VCaP (cell line): ENCODE data around the gene ACTRT1.

Experiments used
- H3K27ac ChIP-seq: fragments of 450-650 bp; 2 replicates; pipeline ENCODE4 v1.5.1; 2017
- TF ChIP-seq, protein P1 (sequence below): fragments of 450-650 bp; conservative IDR thresholded peaks from 2 replicates; pipeline ENCODE4 v1.5.1; 2017; ENCODE audit warnings: mild to moderate bottlenecking, moderate library complexity

The ACTRT1 gene

DNA sequence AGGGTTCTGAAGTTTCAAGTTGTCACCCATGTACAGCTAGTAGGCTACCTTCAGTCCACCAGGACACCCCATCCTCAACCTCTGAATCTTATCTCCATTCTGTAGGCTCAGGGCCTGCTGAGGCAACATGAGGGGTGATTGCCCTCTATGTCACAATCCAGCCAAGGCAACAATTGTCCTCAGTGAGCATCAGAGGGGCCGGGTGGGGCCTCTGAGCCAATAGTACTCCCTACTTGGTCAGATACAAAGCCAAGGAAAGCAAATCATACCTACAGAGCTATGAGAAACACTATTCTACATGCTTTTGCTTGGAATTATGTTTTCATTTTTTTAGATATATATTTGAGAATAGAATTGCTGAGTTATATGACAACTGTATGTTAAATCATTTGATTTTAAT is at the start of gene ACTRT1:
Gene ACTRT1 (minus strand): TSS at position 101 of the 400 bp plus-strand sequence. CDS start 197 bp downstream, outside the sequence.
- TF ChIP-seq, protein P1, sequence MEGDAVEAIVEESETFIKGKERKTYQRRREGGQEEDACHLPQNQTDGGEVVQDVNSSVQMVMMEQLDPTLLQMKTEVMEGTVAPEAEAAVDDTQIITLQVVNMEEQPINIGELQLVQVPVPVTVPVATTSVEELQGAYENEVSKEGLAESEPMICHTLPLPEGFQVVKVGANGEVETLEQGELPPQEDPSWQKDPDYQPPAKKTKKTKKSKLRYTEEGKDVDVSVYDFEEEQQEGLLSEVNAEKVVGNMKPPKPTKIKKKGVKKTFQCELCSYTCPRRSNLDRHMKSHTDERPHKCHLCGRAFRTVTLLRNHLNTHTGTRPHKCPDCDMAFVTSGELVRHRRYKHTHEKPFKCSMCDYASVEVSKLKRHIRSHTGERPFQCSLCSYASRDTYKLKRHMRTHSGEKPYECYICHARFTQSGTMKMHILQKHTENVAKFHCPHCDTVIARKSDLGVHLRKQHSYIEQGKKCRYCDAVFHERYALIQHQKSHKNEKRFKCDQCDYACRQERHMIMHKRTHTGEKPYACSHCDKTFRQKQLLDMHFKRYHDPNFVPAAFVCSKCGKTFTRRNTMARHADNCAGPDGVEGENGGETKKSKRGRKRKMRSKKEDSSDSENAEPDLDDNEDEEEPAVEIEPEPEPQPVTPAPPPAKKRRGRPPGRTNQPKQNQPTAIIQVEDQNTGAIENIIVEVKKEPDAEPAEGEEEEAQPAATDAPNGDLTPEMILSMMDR = no peak
- H3K27ac ChIP-seq = no peak within 1 kb of the TSS

DNA sequence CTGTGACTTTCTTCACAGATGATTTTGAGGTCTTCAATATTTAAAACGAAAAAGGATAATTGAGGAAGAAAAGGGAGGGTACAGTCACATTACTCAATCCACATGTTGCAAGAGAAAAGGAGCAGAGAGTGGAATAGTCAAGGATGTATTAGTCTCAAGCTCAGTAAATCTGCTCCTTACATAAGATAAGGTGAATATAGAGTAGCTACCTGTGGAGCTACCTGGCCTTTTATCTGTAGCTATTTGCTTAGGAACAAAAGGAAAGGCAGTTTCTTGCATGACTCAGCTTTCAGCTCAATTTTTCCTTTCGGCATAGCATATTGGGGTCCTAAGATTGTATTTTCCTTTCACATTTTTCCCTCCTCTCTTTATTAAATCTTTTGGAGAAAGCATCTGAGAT is 26.3 kb upstream of the ACTRT1 start:
- TF ChIP-seq, protein P1 = no peak
- H3K27ac ChIP-seq = no peak overlapping the region

DNA sequence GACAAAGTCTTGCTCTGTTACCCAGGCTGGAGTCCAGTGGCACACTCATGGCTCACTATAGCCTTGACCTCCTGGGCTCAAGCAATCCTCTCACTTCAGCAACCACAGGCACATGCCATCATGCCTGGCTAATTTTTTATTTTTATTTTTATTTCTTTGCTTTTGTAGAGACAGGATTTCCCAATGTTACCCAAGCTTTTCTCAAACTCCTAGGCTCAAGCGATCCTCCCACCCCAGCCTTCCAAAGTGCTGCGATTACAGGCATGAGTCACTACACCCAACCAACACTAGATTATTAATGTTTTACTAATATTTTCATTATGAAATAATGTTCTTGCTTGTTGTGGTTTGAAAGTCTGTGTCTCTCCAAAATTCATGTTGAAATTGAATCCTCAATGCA is 5.2 kb upstream of the ACTRT1 start:
- H3K27ac ChIP-seq = no peak overlapping the region

DNA sequence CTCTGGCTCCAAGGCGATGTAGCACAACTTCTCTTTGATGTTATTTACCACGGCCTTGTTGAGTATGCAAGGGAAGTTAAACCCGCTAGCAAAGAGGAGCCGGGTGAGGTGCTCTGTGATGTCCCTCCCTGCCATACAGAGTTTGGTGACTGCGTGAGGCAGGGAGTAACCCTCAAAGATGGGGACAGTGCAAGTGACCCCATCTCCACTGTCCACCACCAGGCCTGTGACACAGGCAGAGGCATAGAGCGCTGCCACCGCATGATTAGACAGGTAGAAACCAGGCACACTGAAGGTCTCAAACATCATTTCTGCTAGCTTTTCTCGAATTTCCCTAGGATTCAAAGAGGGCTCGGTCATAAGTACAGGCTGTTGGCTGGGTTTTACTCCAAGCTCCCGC is 677 bp downstream of the ACTRT1 start:
- TF ChIP-seq, protein P1 = no peak

More for the DNA sequence above, 5.2 kb upstream of the ACTRT1 start:
- TF ChIP-seq, protein P1 = no peak

DNA sequence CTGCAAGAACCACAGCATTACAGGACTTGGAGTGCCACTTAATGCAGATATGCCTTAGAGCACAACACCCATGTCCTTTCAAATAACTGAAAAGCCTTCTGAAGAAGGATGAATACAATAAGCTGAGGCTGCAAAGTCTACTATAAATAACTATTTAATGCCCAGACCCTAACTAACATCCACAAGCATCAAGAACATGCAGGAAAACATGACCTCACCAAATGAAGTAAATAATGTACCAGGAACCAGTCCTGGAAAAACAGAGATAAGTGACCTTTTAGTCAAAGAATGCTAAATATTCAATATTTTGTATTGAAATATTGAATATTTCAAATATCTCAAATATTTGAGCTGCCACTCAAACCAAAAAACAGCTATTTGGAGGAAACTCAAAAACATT is 16.9 kb downstream of the ACTRT1 start:
- TF ChIP-seq, protein P1 = no peak

More for the DNA sequence above, 677 bp downstream of the ACTRT1 start:
- no peak overlapping the region for H3K27ac ChIP-seq

DNA sequence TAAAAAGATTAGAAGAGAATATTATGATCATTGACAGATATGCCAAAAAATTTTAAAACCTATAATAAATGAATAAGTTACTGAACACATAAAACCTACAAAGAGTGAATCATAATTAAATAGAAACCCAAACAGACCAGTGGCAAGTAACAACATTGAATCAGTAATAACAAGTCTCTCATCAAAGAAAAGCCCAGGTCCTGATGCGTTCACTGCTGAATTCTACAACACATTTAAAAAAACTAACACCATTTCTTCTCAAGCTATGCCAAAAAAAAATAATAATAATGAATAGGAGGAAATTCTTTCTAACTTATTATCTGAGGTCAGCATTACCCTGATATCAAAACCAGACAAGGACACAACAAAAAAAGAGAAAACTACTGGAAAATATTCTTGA is 30.6 kb downstream of the ACTRT1 start:
- no peak overlapping the region for H3K27ac ChIP-seq
- TF ChIP-seq, protein P1 = no peak

More for the DNA sequence above, 16.9 kb downstream of the ACTRT1 start:
- no peak overlapping the region for H3K27ac ChIP-seq

DNA sequence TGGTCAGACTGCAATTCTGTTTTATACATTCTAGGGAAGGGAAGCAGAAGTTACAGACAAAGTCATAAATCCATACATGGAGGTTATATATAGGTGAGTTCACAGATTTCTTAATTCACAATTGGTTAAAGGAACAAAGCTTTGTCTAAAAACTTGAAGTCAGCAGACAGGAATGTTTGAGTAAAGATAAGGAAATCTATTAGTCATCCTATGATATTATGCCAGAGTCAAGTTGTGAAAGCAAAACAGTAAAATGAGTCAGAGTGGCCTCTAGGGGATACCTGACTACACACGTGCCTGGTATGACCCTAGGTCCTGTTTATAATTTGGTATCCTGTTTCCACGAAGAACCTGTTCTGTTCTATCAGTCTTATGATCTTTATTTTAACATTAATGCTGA is 31.5 kb downstream of the ACTRT1 start:
- TF ChIP-seq, protein P1 = no peak
- no peak overlapping the region for H3K27ac ChIP-seq
